A549 (cell line): ENCODE results near the gene SMLR1. TPM values are rescaled to one million over a fixed set of nuclear protein-coding genes. Genes with fewer than 3 reads are reported as not detected.

Experiments
- ATAC-seq, 2 experiments: fragments of 200-7000 bp in 1 of 2; fragments of >200 bp in 1 of 2; cut with Nextera tagmentation in 1 of 2; cut with Tn5 transposase in 1 of 2; 3 replicates each; pipeline versions ENCODE4 v1.8.0 to v1.9.1; 2018 to 2020; ENCODE audit warnings: mild to moderate bottlenecking in 1 of 2, moderate library complexity in 1 of 2
- CTCF ChIA-PET: fragments of 300-600 bp; sonication (Branson Sonifier 250); formaldehyde crosslinking; extraction: SDS; loops from one replicate; lab custom pipeline; 2021; ENCODE audit warnings: antibody characterized with exemption, inconsistent platforms; lab: Yijun Ruan, JAX
- POLR2A ChIA-PET: fragments of 350-600 bp; formaldehyde crosslinking; extraction: SDS; loops from one replicate; lab custom pipeline; 2021; ENCODE audit warnings: antibody characterized with exemption, inconsistent platforms; lab: Yijun Ruan, JAX
- DNase-seq, 2 experiments: peaks; one replicate each; pipeline versions ENCODE4 v3.0.0 to v3.0.0-alpha.2; 2011 to 2016; ENCODE audit warnings: low read depth in 1 of 2, low spot score in 1 of 2
- FAIRE-seq: peaks from 2 replicates; lab custom pipeline; 2011; peaks lifted over from hg19 to GRCh38; lab: Jason Lieb, UNC
- H3K27ac ChIP-seq, 2 experiments: fragments of >200 bp; sonication (Bioruptor Twin); formaldehyde crosslinking; 3 replicates each; pipeline ENCODE4 v1.5.1; 2016 to 2017
- H3K4me1 ChIP-seq: fragments of >200 bp; sonication (Bioruptor Twin); formaldehyde crosslinking; 3 replicates; pipeline ENCODE4 v1.6.1; 2016
- H3K4me2 ChIP-seq: fragments of >200 bp; sonication (Bioruptor Twin); formaldehyde crosslinking; 3 replicates; pipeline ENCODE4 v1.6.1; 2016
- H3K4me3 ChIP-seq: fragments of >200 bp; sonication (Bioruptor Twin); formaldehyde crosslinking; 3 replicates; pipeline ENCODE4 v1.5.1; 2016
- H3K9me3 ChIP-seq: fragments of >200 bp; sonication (Bioruptor Twin); formaldehyde crosslinking; 3 replicates; pipeline ENCODE4 v1.6.1; 2016
- CBX2 ChIP-seq: fragments of 200-600 bp; sonication (generic); IDR thresholded peaks from 2 replicates; pipeline ENCODE4 v1.6.1; 2016; ENCODE audit warnings: low read depth, mild to moderate bottlenecking, borderline replicate concordance
- FOSB ChIP-seq: fragments of 250-450 bp; sonication (Bioruptor Pico); IDR thresholded peaks from 2 replicates; pipeline ENCODE4 v1.5.0; 2020; ENCODE audit warnings: mild to moderate bottlenecking, moderate library complexity
- GATA3 ChIP-seq: IDR thresholded peaks from 2 replicates; pipeline ENCODE4 v1.6.1; 2012; ENCODE audit warnings: borderline replicate concordance
- HOXB13 ChIP-seq: fragments of 250-450 bp; sonication (Bioruptor Pico); IDR thresholded peaks from 2 replicates; pipeline ENCODE4 v1.5.0; 2020; ENCODE audit warnings: low read depth, mild to moderate bottlenecking, moderate library complexity
- HOXB5 ChIP-seq: fragments of 250-450 bp; sonication (Bioruptor Pico); IDR thresholded peaks from 2 replicates; pipeline ENCODE4 v1.5.0; 2020; ENCODE audit warnings: mild to moderate bottlenecking, moderate library complexity
- JUNB ChIP-seq: fragments of >200 bp; sonication (Bioruptor Twin); formaldehyde crosslinking; IDR thresholded peaks from 2 replicates; pipeline ENCODE4 v1.6.1; 2016
- KDM1A ChIP-seq: fragments of 200-600 bp; sonication (generic); IDR thresholded peaks from 2 replicates; pipeline ENCODE4 v1.6.1; 2016; ENCODE audit warnings: low read depth, mild to moderate bottlenecking
- POLR2A ChIP-seq: IDR thresholded peaks from 2 replicates; pipeline ENCODE4 v1.6.1; 2012; ENCODE audit warnings: mild to moderate bottlenecking, low read length
- RAD21 ChIP-seq, 2 experiments: fragments of >200 bp in 1 of 2; sonication (Bioruptor Twin) in 1 of 2; formaldehyde crosslinking in 1 of 2; IDR thresholded peaks in 1 of 2; conservative IDR thresholded peaks in 1 of 2; 2 replicates in 1 of 2; 3 replicates in 1 of 2; pipeline ENCODE4 v1.6.1; 2012 to 2018; ENCODE audit warnings: inconsistent platforms in 1 of 2
- RCOR1 ChIP-seq: fragments of 150-350 bp; IDR thresholded peaks from 2 replicates; pipeline ENCODE4 v1.6.1; 2014; ENCODE audit warnings: antibody characterized with exemption, low read length, low read depth
- RFX5 ChIP-seq: fragments of 450-650 bp; IDR thresholded peaks from 2 replicates; pipeline ENCODE4 v1.7.1; 2014; ENCODE audit warnings: antibody characterized with exemption, mild to moderate bottlenecking, moderate library complexity
- TP53 ChIP-seq: fragments of 250-450 bp; sonication (Bioruptor Pico); IDR thresholded peaks from 2 replicates; pipeline ENCODE4 v1.5.0; 2021; ENCODE audit warnings: mild to moderate bottlenecking, moderate library complexity
- WGBS: methylation state at CpG from one replicate; pipeline ENCODE4 v1.1.6; 2017; ENCODE audit errors: missing lambda C conversion rate; 5-methylcytosine and 5-hydroxymethylcytosine counted together
- polyA plus RNA-seq, 4 experiments: library from polyadenylated mRNA; depleted of rRNA in 3 of 4; stranded (reverse); fragments of >200 nt; fragmentation: RNase III in 1 of 4; extraction: RNeasy Plus Mini Kit Qiagen cat#74134 plus additional on column Dnase treatment in 1 of 4; gene quantifications; 2 replicates in 3 of 4; 3 replicates in 1 of 4; pipeline ENCODE4 v1.2.3, GENCODE V29; 2011 to 2017
- TF ChIP-seq, protein P1 (sequence below): fragments of 200-600 bp; sonication (generic); IDR thresholded peaks from 2 replicates; pipeline ENCODE4 v1.6.1; 2016; ENCODE audit warnings: antibody characterized with exemption, mild to moderate bottlenecking, moderate library complexity
- TF ChIP-seq, protein P2 (sequence below): fragments of >200 bp; sonication (Bioruptor Twin); formaldehyde crosslinking; IDR thresholded peaks from 3 replicates; pipeline ENCODE4 v1.6.1; 2016
- TF ChIP-seq, protein P3 (sequence below): IDR thresholded peaks from 2 replicates; pipeline ENCODE4 v1.6.1; 2012; ENCODE audit warnings: low read depth, borderline replicate concordance

The SMLR1 gene
- polyA plus RNA-seq, 2 of the 4 experiments (the other 2 are of a cell fraction), result 0.03 to 0.05 TPM

DNA sequence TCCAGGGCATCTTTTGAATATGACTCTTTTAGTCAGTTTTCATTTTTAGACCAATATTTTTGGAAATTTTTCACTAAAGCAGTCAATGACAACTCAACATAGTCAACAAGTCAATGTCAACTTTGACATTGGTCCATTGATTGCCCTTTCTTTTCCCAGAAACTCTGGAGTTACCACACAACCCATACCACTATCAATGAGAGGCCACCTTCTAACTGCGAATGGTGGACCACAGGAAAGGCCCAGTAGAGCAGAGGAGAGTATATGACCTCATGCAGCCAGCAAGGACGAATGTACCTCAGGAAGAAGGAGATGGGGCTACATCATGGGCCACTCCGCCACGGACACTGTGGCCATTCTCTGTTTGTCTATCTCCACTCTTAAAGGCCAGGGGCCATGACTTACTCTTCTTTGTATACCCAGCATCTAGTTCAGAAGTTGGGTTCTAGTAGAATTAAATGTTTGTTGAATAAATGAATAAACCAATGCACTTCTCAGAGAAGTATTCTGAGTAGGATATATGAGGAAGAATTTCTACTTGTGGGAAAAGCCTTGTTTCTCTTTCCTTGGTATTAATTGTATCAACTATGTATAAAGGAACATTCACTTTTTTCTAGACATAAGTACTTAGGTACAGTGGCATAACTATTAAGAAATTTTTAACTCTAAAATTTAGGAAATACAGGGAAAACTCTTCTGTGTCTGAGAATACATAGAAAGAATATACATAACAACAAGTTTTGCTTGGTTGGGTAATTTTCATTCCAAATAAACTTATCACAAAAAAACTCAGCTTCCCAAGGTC lies 562 bp upstream of the SMLR1 start (continued):
- TF ChIP-seq, protein P1, sequence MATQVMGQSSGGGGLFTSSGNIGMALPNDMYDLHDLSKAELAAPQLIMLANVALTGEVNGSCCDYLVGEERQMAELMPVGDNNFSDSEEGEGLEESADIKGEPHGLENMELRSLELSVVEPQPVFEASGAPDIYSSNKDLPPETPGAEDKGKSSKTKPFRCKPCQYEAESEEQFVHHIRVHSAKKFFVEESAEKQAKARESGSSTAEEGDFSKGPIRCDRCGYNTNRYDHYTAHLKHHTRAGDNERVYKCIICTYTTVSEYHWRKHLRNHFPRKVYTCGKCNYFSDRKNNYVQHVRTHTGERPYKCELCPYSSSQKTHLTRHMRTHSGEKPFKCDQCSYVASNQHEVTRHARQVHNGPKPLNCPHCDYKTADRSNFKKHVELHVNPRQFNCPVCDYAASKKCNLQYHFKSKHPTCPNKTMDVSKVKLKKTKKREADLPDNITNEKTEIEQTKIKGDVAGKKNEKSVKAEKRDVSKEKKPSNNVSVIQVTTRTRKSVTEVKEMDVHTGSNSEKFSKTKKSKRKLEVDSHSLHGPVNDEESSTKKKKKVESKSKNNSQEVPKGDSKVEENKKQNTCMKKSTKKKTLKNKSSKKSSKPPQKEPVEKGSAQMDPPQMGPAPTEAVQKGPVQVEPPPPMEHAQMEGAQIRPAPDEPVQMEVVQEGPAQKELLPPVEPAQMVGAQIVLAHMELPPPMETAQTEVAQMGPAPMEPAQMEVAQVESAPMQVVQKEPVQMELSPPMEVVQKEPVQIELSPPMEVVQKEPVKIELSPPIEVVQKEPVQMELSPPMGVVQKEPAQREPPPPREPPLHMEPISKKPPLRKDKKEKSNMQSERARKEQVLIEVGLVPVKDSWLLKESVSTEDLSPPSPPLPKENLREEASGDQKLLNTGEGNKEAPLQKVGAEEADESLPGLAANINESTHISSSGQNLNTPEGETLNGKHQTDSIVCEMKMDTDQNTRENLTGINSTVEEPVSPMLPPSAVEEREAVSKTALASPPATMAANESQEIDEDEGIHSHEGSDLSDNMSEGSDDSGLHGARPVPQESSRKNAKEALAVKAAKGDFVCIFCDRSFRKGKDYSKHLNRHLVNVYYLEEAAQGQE, result no peak
- TF ChIP-seq, all 56 proteins: peak for 0

DNA sequence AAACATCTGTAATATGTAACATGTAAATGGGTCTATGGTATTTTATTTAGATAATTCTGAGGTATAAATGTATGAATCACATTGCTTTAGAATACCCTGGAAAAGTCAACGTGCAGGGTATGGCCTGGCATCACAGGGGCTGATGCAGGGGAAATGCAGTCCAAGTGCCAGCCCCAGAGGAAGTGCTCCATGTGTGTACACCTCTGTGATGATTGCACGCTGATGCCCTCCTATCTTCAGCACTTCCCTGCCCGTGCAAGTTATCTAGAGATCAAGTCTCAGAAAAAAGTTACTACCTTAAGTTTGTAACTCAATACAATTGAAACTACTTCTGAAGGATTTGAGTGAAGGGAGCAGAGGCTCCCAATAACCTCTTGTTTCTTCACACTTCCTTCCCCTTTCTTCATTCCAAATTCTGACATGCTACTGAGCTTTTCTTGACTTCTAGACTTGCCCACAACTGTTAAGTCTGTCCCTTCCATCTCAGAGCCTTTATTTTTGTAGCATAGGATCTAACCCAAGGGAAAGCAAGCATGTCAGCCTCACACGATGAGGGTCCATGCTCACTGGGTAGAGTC lies 2.2 kb downstream of the SMLR1 start:
- 55% methylated on average over 4 of the region's 4 CpGs for WGBS
- TF ChIP-seq TP53 (CRISPR knock-in tag) (no peak), RAD21 (conservative IDR thresholded peaks at IDR 0.05 in 1 of 2, IDR thresholded peaks at IDR 0.05 in 1 of 2) (no peak), GATA3 (no peak), HOXB13 (CRISPR knock-in tag) (no peak), HOXB5 (CRISPR knock-in tag) (no peak), KDM1A (no peak), RCOR1 (no peak), FOSB (no peak), RFX5 (no peak)
- TF ChIP-seq, protein P2, sequence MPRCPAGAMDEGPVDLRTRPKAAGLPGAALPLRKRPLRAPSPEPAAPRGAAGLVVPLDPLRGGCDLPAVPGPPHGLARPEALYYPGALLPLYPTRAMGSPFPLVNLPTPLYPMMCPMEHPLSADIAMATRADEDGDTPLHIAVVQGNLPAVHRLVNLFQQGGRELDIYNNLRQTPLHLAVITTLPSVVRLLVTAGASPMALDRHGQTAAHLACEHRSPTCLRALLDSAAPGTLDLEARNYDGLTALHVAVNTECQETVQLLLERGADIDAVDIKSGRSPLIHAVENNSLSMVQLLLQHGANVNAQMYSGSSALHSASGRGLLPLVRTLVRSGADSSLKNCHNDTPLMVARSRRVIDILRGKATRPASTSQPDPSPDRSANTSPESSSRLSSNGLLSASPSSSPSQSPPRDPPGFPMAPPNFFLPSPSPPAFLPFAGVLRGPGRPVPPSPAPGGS, result no peak
- FAIRE-seq (no peak), DNase-seq (no peak), ATAC-seq (no peak)
- no peak overlapping the region for H3K27ac ChIP-seq
- H3K4me3 ChIP-seq, result no peak overlapping the region
- H3K4me2 ChIP-seq, result no peak overlapping the region
- H3K9me3 ChIP-seq, result no peaks in the 10 kb centered on the region
- H3K4me1 ChIP-seq, result no peaks in the 10 kb centered on the region
- ChIA-PET POLR2A (no interaction called here), CTCF (no interaction called here)

DNA sequence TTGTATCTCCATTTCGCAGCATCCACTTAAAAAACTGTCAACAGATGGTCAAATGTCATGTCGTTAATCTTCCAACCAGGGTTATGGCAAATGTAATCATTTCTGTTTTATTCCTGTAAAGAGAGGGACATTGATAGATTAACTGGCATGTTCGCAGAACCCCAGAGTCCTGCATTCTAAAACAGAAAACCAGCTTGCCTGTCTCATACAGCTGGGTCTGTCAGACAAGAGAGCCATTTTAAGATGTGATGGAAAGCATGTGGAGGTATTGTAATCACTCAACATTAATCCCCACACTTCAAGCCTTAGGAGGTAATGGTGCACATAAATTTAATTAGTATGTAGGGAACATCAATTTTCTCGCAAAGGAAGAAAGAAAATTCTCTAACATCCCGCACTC lies 4.4 kb downstream of the SMLR1 start:
- FAIRE-seq, result no peak
- no peak overlapping the region for H3K4me3 ChIP-seq
- CTCF ChIA-PET, result no interaction called here
- WGBS, result 96% methylated on average over 5 of the region's 5 CpGs
- H3K27ac ChIP-seq, result no peak overlapping the region
- ATAC-seq, result no peak
- H3K9me3 ChIP-seq, result no peaks in the 10 kb centered on the region
- no peaks in the 10 kb centered on the region for H3K4me1 ChIP-seq
- POLR2A ChIA-PET, result no interaction called here
- TF ChIP-seq JUNB (no peak), CBX2 (no peak), HOXB13 (CRISPR knock-in tag) (no peak), KDM1A (no peak), FOSB (no peak), POLR2A (no peak)
- TF ChIP-seq, protein P1, result no peak
- TF ChIP-seq, protein P3, sequence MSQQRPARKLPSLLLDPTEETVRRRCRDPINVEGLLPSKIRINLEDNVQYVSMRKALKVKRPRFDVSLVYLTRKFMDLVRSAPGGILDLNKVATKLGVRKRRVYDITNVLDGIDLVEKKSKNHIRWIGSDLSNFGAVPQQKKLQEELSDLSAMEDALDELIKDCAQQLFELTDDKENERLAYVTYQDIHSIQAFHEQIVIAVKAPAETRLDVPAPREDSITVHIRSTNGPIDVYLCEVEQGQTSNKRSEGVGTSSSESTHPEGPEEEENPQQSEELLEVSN, result no peak
- no peak for DNase-seq
- no peak overlapping the region for H3K4me2 ChIP-seq
